HFFc6 (cell line): ENCODE data around the gene SORBS2. TPM values are rescaled to one million over a fixed set of nuclear protein-coding genes. Genes with fewer than 3 reads are reported as not detected.

Experiments used
- DNase-seq: peaks from one replicate; pipeline ENCODE4 v3.0.0-alpha.2; 2018
- H3K27ac Mint-ChIP-seq: 2 replicates; pipeline ENCODE4 v1.8.0; 2020; ENCODE audit warnings: mild to moderate bottlenecking, mixed read lengths
- H3K27me3 Mint-ChIP-seq: 2 replicates; pipeline ENCODE4 v1.8.0; 2021; ENCODE audit warnings: mild to moderate bottlenecking, moderate library complexity, mixed read lengths; ENCODE audit not compliant: insufficient read depth
- H3K36me3 Mint-ChIP-seq: 2 replicates; pipeline ENCODE4 v1.8.0; 2021; ENCODE audit warnings: low read depth, mixed read lengths
- H3K4me1 Mint-ChIP-seq: 2 replicates; pipeline ENCODE4 v1.8.0; 2020; ENCODE audit warnings: low read depth, mixed read lengths
- H3K4me3 Mint-ChIP-seq: 2 replicates; pipeline ENCODE4 v1.8.0; 2020; ENCODE audit warnings: mild to moderate bottlenecking, moderate library complexity, mixed read lengths
- H3K9me3 Mint-ChIP-seq: 2 replicates; pipeline ENCODE4 v1.8.0; 2020; ENCODE audit warnings: mild to moderate bottlenecking, mixed read lengths
- total RNA-seq, 6 experiments: library from RNA; stranded (reverse); fragmentation: NEBNext Ultra II Directional; extraction: Animal tissue kit (Norgen Biotek cat#: 25700); gene quantifications; 2 replicates in 1 of 6; 3 replicates in 5 of 6; pipeline ENCODE4 v1.2.3, GENCODE V29; 2021
- TF ChIP-seq, protein P1 (sequence below): fragments of 200-600 bp; sonication (generic); IDR thresholded peaks from 2 replicates; pipeline ENCODE4 v1.5.0; 2021; ENCODE audit warnings: antibody characterized with exemption, mild to moderate bottlenecking

Gene SORBS2
- total RNA-seq, 6 experiments from 2014 or later: 0.48 to 3.6 (median 0.72) TPM

DNA sequence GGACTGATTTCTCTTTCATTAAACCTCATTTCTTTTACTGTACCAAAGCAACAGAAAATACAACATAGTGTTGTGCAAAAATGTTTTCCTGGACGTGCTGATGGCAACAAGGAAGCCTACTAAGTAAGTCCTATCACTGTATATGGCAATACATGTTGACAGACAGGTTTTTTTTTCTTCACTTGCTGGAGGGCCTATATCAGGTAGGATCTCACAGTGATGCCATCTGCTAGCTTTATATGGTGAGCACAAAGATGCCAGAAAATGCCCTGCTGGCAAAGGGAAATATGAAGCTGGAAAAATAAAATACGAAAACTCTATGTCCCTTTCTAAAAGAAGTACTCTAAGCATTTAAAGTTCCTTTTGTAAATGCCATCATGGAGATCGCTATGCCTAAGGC, 157.7 kb downstream of the SORBS2 start:
- TF ChIP-seq, protein P1, sequence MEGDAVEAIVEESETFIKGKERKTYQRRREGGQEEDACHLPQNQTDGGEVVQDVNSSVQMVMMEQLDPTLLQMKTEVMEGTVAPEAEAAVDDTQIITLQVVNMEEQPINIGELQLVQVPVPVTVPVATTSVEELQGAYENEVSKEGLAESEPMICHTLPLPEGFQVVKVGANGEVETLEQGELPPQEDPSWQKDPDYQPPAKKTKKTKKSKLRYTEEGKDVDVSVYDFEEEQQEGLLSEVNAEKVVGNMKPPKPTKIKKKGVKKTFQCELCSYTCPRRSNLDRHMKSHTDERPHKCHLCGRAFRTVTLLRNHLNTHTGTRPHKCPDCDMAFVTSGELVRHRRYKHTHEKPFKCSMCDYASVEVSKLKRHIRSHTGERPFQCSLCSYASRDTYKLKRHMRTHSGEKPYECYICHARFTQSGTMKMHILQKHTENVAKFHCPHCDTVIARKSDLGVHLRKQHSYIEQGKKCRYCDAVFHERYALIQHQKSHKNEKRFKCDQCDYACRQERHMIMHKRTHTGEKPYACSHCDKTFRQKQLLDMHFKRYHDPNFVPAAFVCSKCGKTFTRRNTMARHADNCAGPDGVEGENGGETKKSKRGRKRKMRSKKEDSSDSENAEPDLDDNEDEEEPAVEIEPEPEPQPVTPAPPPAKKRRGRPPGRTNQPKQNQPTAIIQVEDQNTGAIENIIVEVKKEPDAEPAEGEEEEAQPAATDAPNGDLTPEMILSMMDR: no peak
- Mint-ChIP-seq H3K27ac (no peak overlapping the region), H3K4me1 (peaks cover 9% of the 10 kb centered on the region; the same call in 1 of the 2 replicates), H3K36me3 (no peaks in the 10 kb centered on the region), H3K4me3 (no peak overlapping the region), H3K9me3 (no peaks in the 10 kb centered on the region), H3K27me3 (peaks cover 10% of the 10 kb centered on the region)
- DNase-seq: no peak

DNA sequence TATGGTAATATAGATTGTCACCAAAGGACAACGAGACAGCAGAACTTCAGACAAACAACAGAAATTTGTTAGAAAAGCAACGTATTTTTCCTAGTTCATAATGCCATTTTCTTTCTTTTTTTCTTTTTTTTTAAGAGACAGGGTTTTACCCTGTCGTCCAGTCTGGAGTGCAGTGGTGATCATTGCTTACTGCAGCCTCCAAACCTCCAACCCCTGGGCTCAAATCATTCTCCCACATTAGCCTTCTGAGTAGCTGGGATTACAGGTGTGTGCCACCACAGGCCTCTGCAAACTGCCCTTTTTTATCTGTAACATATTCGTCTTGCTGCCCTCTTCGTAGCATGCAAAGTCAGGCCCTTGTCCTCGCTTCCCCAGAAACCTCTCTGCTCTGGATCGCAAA, 160.1 kb downstream of the SORBS2 start:
- Mint-ChIP-seq H3K27me3 (peaks cover 4% of the 10 kb centered on the region), H3K27ac (no peak overlapping the region)

DNA sequence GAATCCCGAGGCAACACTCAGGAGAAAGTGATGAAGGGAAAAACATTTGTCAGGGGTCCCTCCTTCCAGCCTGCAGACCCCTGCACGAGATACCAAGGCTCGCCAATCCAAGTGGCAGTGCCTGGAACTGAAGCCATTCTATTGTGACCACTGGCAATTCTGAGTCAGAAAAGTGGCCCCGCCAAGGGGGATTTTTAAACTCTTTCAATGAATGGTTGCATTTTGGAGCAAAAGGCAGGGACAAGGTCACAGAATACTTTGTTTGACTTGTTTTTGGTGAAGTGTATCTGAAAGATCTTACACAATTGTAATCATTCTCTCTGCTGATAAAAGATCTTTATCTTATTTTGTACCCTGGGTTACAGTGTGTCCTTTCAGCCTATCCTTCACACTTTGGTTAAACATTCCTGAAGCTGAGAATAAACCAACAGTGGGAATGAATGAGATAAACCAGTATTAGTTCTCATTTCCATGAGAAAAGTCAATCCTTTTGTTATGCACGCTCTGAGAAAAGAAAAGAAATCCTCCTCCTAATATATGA, 160.8 kb downstream of the SORBS2 start:
- Mint-ChIP-seq H3K4me1 (peaks cover under 1% of the 10 kb centered on the region; the same call in 1 of the 2 replicates), H3K9me3 (no peaks in the 10 kb centered on the region), H3K36me3 (no peaks in the 10 kb centered on the region), H3K4me3 (no peak overlapping the region), H3K27me3 (peaks cover 4% of the 10 kb centered on the region), H3K27ac (no peak overlapping the region)
- TF ChIP-seq, protein P1: no peak
- no peak for DNase-seq

More for the DNA sequence above, 160.1 kb downstream of the SORBS2 start:
- TF ChIP-seq, protein P1: no peak
- DNase-seq: no peak
- H3K4me1 Mint-ChIP-seq: peaks cover 7% of the 10 kb centered on the region; the same call in 1 of the 2 replicates
- no peaks in the 10 kb centered on the region for H3K9me3 Mint-ChIP-seq
- no peaks in the 10 kb centered on the region for H3K36me3 Mint-ChIP-seq
- no peak overlapping the region for H3K4me3 Mint-ChIP-seq

DNA sequence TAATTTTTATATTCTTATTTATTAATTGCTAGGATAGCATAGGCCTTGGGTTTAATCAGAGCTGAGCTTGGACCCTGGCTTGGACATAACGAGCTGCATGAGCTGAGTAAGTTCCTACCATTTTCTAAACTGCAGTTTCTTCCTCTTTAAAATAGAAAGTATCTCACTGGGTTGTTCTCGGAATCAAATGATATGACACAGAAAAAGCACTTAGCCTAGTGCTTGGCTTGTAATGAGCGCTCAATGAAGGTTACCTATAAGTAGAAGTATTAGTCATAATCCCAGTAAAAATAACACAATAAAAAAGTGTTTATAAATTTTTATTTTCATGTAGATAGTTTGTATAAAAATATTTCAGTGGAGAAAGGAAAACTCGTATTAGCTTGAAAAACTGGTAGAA, 163.4 kb downstream of the SORBS2 start:
- DNase-seq: no peak
- no peaks in the 10 kb centered on the region for H3K36me3 Mint-ChIP-seq

DNA sequence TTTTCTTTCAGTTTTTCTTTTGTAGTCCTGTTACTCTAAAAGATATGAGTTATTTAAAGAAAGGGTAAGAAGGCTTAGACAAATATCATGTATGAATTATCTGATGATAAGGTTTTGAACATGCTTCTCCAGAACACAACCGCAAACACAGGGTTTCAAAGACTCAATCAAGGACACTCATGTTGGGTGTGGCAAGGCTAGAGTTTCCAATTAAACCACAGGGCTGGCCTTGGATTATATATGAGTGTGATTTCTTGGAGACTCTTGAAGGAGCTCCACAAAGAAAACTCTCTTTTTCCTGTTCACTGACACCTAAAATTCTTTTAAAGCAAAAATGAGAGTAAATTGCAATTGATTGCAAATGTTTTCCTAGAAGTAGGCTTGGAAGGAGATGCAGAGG, 166.6 kb downstream of the SORBS2 start:
- Mint-ChIP-seq H3K27ac (no peak overlapping the region), H3K4me3 (no peak overlapping the region), H3K36me3 (no peaks in the 10 kb centered on the region), H3K9me3 (no peaks in the 10 kb centered on the region), H3K27me3 (no peaks in the 10 kb centered on the region; the same call in none of the 2 replicates), H3K4me1 (no peaks in the 10 kb centered on the region; the same call in 1 of the 2 replicates)
- DNase-seq: no peak
- TF ChIP-seq, protein P1: no peak

More for the DNA sequence above, 163.4 kb downstream of the SORBS2 start:
- no peaks in the 10 kb centered on the region for H3K9me3 Mint-ChIP-seq
- TF ChIP-seq, protein P1: no peak
- H3K4me3 Mint-ChIP-seq: no peak overlapping the region
- no peaks in the 10 kb centered on the region for H3K4me1 Mint-ChIP-seq
- H3K27ac Mint-ChIP-seq: no peak overlapping the region
- H3K27me3 Mint-ChIP-seq: peaks cover 4% of the 10 kb centered on the region
